Effector memory CD4-positive, alpha-beta T cell (primary cell): Measurements from ENCODE around the gene TSSK3.

Experiments
- DNase-seq, 3 donors: peaks; one replicate each; pipeline ENCODE4 v3.0.0-alpha.2; 2020
- H3K27ac ChIP-seq: 2 replicates; pipeline ENCODE4 v1.7.0; 2013; ENCODE audit warnings: mild to moderate bottlenecking, low read length, moderate library complexity; ENCODE audit not compliant: insufficient read depth, poor library complexity, severe bottlenecking
- H3K27me3 ChIP-seq: replicated peaks from 2 replicates; pipeline ENCODE4 v1.7.0; 2013; ENCODE audit warnings: mild to moderate bottlenecking, low read length; ENCODE audit not compliant: insufficient read depth, control insufficient read depth, poor library complexity, severe bottlenecking
- H3K36me3 ChIP-seq: 2 replicates; pipeline ENCODE4 v1.7.0; 2013; ENCODE audit warnings: mild to moderate bottlenecking, low read length, moderate library complexity; ENCODE audit not compliant: control insufficient read depth, insufficient read depth
- H3K4me1 ChIP-seq: 2 replicates; pipeline ENCODE4 v1.7.0; 2013; ENCODE audit warnings: low read length, mild to moderate bottlenecking; ENCODE audit not compliant: control insufficient read depth, insufficient read depth, poor library complexity, severe bottlenecking
- H3K4me3 ChIP-seq: 2 replicates; pipeline ENCODE4 v1.7.0; 2013; ENCODE audit warnings: low read length, low read depth, mild to moderate bottlenecking; ENCODE audit not compliant: insufficient read depth, poor library complexity, severe bottlenecking
- H3K9me3 ChIP-seq: 2 replicates; pipeline ENCODE4 v1.7.0; 2013; ENCODE audit warnings: mild to moderate bottlenecking, low read length, moderate library complexity; ENCODE audit not compliant: control insufficient read depth

The TSSK3 gene

GRCh38 chr1:32333251-32333963 is 28.9 kb upstream of the TSSK3 start:
- Histone ChIP-seq H3K4me1 (peaks cover 28% of the 10 kb centered on the region), H3K27ac (peak overlapping the region; percentile 23), H3K9me3 (no peaks in the 10 kb centered on the region), H3K36me3 (peaks cover 46% of the 10 kb centered on the region), H3K27me3 (no peaks in the 10 kb centered on the region), H3K4me3 (no peak overlapping the region)
- no peak for DNase-seq

- peak overlapping the region; percentile 62 for H3K4me3 ChIP-seq
- no peaks in the 10 kb centered on the region for H3K27me3 ChIP-seq
- H3K4me1 ChIP-seq: peaks cover 28% of the 10 kb centered on the region
- peak overlapping the region; percentile 38 for H3K27ac ChIP-seq
- peaks cover 36% of the 10 kb centered on the region for H3K36me3 ChIP-seq
- no peak for DNase-seq
- H3K9me3 ChIP-seq: no peaks in the 10 kb centered on the region
These were observed 28.0 kb upstream of the TSSK3 start for GRCh38 chr1:32334274-32334861.

- no peaks in the 10 kb centered on the region for H3K9me3 ChIP-seq
- peak overlapping the region; percentile 62 for H3K4me3 ChIP-seq
- H3K27ac ChIP-seq: peak overlapping the region; percentile 38
- peaks cover 32% of the 10 kb centered on the region for H3K36me3 ChIP-seq
- DNase-seq: peak; percentile 44 to 58 (median 55)
- H3K4me1 ChIP-seq: peaks cover 28% of the 10 kb centered on the region
- H3K27me3 ChIP-seq: no peaks in the 10 kb centered on the region
These were observed 27.3 kb upstream of the TSSK3 start for GRCh38 chr1:32334864-32335534.

GRCh38 chr1:32335535-32335789 is 26.9 kb upstream of the TSSK3 start:
- Histone ChIP-seq H3K27ac (no peak overlapping the region), H3K9me3 (no peaks in the 10 kb centered on the region), H3K4me3 (peak overlapping the region; percentile 62), H3K27me3 (no peaks in the 10 kb centered on the region), H3K36me3 (peaks cover 28% of the 10 kb centered on the region), H3K4me1 (peaks cover 28% of the 10 kb centered on the region)
- no peak for DNase-seq

GRCh38 chr1:32335790-32336590 is 26.3 kb upstream of the TSSK3 start, which contains the start of gene MARCKSL1:
Gene MARCKSL1, minus strand, starts transcription at chr1:32336233. Its CDS starts 200 bp downstream, at chr1:32336033.
- Histone ChIP-seq H3K4me1 (peaks cover 28% of the 10 kb centered on the region), H3K27ac (peak within 1 kb of the TSS; percentile 65), H3K36me3 (peaks cover 22% of the 10 kb centered on the region), H3K4me3 (peak within 1 kb of the TSS; percentile 62), H3K27me3 (no peaks in the 10 kb centered on the region), H3K9me3 (no peaks in the 10 kb centered on the region)
- DNase-seq: peak; percentile 77 to 83 (median 78)

GRCh38 chr1:32336591-32336932 is 25.8 kb upstream of the TSSK3 start:
- H3K9me3 ChIP-seq: no peaks in the 10 kb centered on the region
- H3K4me1 ChIP-seq: peaks cover 28% of the 10 kb centered on the region
- H3K27me3 ChIP-seq: no peaks in the 10 kb centered on the region
- DNase-seq: no peak
- no peak overlapping the region for H3K27ac ChIP-seq
- H3K36me3 ChIP-seq: peaks cover 17% of the 10 kb centered on the region
- H3K4me3 ChIP-seq: peak overlapping the region; percentile 40

GRCh38 chr1:32336963-32337675 is 25.2 kb upstream of the TSSK3 start:
- no peaks in the 10 kb centered on the region for H3K9me3 ChIP-seq
- H3K27ac ChIP-seq: no peak overlapping the region
- peaks cover 28% of the 10 kb centered on the region for H3K4me1 ChIP-seq
- DNase-seq: peak; percentile 53 to 59 (median 55)
- no peak overlapping the region for H3K4me3 ChIP-seq
- H3K36me3 ChIP-seq: peaks cover 11% of the 10 kb centered on the region
- no peaks in the 10 kb centered on the region for H3K27me3 ChIP-seq

GRCh38 chr1:32337855-32338636 is 24.3 kb upstream of the TSSK3 start:
- Histone ChIP-seq H3K4me3 (no peak overlapping the region), H3K27ac (no peak overlapping the region), H3K9me3 (no peaks in the 10 kb centered on the region), H3K4me1 (peaks cover 28% of the 10 kb centered on the region), H3K27me3 (no peaks in the 10 kb centered on the region), H3K36me3 (peaks cover 4% of the 10 kb centered on the region)
- DNase-seq: no peak

- Histone ChIP-seq H3K4me3 (no peak overlapping the region), H3K27ac (no peak overlapping the region), H3K9me3 (no peaks in the 10 kb centered on the region), H3K27me3 (no peaks in the 10 kb centered on the region), H3K4me1 (peaks cover 28% of the 10 kb centered on the region), H3K36me3 (peaks cover 1% of the 10 kb centered on the region)
- DNase-seq: no peak
These were observed 23.6 kb upstream of the TSSK3 start for GRCh38 chr1:32338637-32339145.
